Right hindlimb (tissue), 1 donor: ENCODE measurements around the gene CAPN14.
"Not testable (repeated sequence)": the region's sequence is repeated elsewhere in the genome, so short reads cannot be mapped to it uniquely, and the experiment has no call there.

Source experiments
- DNase-seq: peaks from one replicate; pipeline ENCODE4 v3.0.0-alpha.2; 2018

CAPN14 gene

DNA sequence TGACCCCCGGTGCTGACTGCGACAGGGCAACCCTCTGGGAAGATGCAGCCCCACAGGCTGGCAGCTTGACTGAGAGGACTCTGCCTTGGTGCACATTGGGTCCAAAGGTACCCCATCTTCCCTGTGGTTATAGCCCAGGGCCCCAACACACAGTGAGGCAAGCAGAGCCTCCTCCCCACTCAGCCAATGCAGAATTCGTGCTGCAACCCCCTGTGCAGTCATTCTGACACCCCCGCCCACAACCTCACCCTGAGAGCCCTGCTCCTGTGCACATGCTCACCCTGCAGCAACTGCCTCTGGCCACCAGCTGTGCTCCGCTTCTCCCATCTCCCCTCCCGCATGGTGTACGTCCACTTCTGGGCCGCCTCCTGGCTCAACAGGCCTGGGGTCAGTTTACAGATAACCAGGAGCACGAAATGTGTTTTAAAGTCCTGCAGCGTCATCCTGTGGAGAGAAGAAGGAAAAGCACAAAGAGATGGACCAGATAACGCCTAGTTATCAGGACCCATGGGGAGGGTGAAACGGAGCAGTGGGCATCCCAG is 24.4 kb downstream of the CAPN14 start:
- DNase-seq = no peak

DNA sequence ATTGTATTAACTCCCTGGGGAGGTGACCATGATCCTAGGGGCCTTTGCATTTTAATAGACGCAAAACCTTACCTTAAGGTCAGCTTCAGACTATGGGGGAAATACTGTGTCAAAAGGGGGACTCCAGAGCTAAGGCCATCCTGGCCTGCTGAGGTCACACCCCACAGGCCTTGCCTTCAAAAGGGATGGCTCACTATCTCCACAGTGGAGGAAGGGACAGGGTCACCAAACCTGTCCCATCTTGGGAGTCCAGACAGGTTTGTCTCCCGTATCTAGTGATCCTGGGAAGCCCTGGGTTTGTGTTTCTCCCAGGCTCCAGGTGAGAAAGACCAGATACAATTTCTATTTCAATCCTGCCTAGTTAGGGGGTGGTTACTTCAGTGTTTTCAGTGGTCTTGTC is 24.9 kb downstream of the CAPN14 start:
- DNase-seq = no peak

- DNase-seq = no peak
Observed at GRCh38 chr2:31191931-31192330, 25.4 kb downstream of the CAPN14 start.

DNA sequence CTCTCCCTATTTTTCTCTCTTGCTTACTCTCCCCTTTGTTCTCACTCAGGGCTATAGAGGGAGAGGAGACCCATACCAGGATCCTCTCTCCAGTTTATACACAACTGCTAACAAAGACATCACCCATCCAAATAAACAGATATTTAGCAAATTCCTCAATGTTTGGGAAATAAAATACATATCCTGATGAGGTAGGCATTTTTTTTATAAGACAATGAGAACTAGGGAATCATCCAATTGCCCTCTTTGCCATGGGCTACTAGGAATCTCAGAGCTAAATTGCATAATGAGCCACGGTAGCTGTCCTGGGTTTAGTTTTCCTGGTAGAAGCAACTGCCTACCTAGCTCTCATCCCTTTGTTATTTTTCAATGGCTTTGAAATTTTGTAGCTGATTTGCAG is 27.1 kb downstream of the CAPN14 start:
- DNase-seq = no peak

- DNase-seq = no peak
Observed at GRCh38 chr2:31189141-31189540, 28.2 kb downstream of the CAPN14 start.

DNA sequence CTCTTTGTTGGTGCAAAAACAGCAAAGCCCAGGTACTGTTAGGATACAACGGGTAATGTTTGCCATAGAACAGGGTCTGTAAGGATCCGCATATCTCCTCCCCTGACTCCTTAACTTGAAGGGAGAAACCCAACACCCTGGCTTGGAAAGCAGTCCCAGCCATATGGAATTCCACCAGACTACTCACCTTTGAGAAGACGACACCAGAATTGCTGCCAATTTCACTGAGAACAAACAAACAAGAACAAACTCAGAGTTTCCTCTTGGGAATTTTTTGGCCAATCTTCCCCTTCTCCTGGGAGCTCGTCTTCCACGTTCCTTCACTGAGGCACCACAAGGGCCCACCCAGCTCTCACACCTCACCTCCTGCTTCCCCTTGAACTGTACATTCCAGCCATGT is 29.2 kb downstream of the CAPN14 start:
- no peak for DNase-seq

DNA sequence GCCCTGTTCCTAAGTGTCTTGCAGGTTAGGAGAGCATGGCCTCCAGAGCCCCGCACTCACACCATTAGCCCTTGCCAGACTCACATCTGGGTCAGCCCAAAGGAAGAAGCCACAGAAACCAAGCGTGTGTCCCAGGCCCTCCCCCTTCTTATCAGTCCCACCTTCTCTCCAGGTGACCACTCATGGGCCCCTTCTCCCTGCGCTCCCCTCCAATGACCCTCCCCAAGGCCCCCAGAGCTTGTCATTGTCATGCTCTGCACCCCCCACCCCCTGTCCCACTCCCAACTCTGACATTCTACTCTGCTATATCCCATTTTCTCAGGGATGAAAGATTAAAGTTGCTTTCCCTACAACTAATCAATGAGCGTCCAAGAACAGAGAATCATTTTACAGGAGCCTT is 30.1 kb downstream of the CAPN14 start:
- DNase-seq = no peak

GRCh38 chr2:31183973-31184372 is 33.3 kb downstream of the CAPN14 start:
- not testable (repeated sequence) for DNase-seq

GRCh38 chr2:31176742-31177141 is 40.6 kb downstream of the CAPN14 start:
- DNase-seq = no peak

GRCh38 chr2:31171142-31171541 is 46.2 kb downstream of the CAPN14 start:
- DNase-seq = no peak

GRCh38 chr2:31170071-31170698 is 47.1 kb downstream of the CAPN14 start:
- DNase-seq = peak; percentile 65

DNA sequence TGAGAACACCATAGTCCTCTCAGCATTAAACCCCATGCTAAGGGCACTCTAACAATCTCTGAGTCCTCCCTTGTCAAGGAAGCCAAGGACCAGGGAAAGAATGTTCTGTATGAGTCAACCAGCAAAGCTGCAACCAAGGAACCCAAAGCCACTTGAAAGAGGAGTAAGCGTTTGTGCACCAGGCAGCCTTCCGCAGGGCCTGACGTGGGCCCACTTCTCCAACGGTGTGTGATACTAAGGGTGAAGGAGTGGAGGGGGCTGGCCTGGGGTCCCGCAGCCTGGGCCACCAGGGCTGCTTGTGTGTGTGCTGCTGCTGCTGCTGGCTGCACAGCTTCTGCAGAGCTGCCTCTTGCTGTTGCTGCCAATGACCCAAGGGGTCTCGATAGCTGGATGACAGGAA is 49.0 kb downstream of the CAPN14 start:
- no peak for DNase-seq

DNA sequence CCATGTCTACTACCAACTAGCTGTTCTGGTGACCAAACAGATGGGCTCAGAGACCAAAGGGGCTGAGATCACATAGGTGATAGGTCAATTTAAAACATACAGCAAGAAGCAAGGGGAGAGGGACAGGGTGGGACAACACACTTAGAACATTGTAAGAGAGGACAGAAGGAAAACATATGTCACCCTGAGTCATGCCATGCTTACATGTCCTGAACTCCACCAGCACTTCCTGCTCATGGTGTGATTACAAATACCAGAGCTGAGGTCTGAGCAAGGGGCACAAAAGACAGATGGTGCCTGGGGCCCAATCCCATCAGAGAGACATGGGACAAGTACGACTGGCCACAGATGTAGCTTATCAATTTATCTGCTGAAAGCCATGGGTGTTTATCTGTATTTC is 50.4 kb downstream of the CAPN14 start:
- no peak for DNase-seq

- no peak for DNase-seq
Observed at GRCh38 chr2:31163011-31163539, 54.2 kb downstream of the CAPN14 start.

DNA sequence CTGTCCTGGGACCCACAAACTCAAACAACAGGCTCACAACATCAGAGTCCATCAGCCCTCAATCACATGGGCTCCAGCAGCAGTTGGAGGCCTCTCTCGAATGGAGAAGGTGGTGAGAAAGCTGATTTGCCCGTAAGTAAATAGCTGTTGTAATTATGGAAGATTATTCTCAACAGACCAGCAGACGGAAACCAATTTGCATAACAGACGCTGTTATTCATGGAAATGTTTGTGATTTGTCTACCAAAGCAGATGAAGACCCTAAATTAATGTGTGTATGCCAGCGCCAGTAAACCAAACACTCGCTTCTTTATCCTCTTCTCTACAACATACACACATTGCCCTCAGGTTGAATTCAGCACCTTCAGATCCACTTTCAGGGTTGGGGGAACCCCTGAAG is 55.7 kb downstream of the CAPN14 start:
- no peak for DNase-seq

- DNase-seq = no peak
Observed at GRCh38 chr2:31151501-31151900, 65.8 kb downstream of the CAPN14 start.

GRCh38 chr2:31150120-31150670 is 67.1 kb downstream of the CAPN14 start:
- DNase-seq = no peak

- DNase-seq = no peak
Observed at GRCh38 chr2:31148514-31148913, 68.8 kb downstream of the CAPN14 start.

DNA sequence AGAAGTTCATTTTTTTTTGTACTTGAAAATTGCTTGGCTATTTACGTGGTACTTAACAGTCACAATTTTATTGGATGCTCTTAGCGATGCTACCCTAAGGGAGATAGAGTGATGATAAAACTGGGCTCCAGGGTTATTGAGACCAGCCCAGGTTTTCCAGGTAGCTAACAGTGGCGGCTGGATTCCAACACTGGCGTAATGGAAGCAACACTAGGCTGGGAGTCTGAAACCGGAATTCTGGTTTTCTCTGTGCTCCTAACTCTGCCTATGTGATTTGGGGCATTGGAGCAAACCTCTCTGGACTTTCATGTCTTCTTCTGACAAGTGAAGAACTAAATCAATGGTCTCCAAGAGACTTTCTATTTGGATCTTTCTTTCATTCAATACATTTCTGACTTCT is 69.7 kb downstream of the CAPN14 start:
- no peak for DNase-seq

- DNase-seq = no peak
Observed at GRCh38 chr2:31142110-31142509, 75.2 kb downstream of the CAPN14 start.

GRCh38 chr2:31141443-31142085 is 75.8 kb downstream of the CAPN14 start:
- no peak for DNase-seq

DNA sequence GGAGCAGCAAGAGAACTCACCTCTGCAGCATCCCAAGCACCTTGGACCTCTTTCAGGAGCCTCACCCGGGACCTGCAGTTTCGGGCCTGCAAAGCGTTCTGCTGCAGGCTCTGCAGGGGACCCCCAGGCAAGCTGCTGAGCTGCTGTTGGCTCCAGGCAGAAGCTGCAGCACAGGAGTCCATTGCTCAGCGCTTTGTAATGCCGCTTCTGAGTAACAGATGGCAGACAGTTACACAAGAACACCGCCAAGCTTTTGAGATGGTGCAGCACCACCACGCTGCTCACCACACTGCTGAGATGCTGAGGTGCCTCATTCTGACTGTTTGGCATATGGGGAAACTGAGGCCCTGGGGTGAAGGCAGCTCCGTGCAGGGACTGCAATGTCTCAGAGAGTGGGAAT is 77.2 kb downstream of the CAPN14 start:
- DNase-seq = no peak

- no peak for DNase-seq
Observed at GRCh38 chr2:31139671-31140070, 77.6 kb downstream of the CAPN14 start.
